IMR-90 (cell line): ENCODE data around the gene NLRX1.

Experiments used
- BHLHE40 ChIP-seq: fragments of 150-350 bp; IDR thresholded peaks from 2 replicates; pipeline ENCODE4 v1.6.1; 2016; ENCODE audit warnings: mild to moderate bottlenecking, low read depth, low read length
- FOS ChIP-seq: fragments of 150-350 bp; IDR thresholded peaks from 2 replicates; pipeline ENCODE4 v1.6.1; 2016; ENCODE audit warnings: low read depth, low read length
- MAFK ChIP-seq: IDR thresholded peaks from 2 replicates; pipeline ENCODE4 v1.6.1; 2012; ENCODE audit warnings: low read depth, low read length, improper control_type of control experiment
- MAZ ChIP-seq: IDR thresholded peaks from 2 replicates; pipeline ENCODE4 v1.6.1; 2012; ENCODE audit warnings: low read depth, mild to moderate bottlenecking, low read length, improper control_type of control experiment, moderate library complexity, borderline replicate concordance
- NFE2L2 ChIP-seq: fragments of 150-350 bp; IDR thresholded peaks from 2 replicates; pipeline ENCODE4 v1.6.1; 2016; ENCODE audit warnings: low read depth, mild to moderate bottlenecking, low read length
- POLR2A ChIP-seq: IDR thresholded peaks from 2 replicates; pipeline ENCODE4 v1.6.1; 2012; ENCODE audit warnings: mild to moderate bottlenecking, low read depth, low read length
- RAD21 ChIP-seq: IDR thresholded peaks from 2 replicates; pipeline ENCODE4 v1.6.1; 2012; ENCODE audit warnings: low read length, improper control_type of control experiment
- RFX5 ChIP-seq: IDR thresholded peaks from 2 replicates; pipeline ENCODE4 v1.8.0; 2012; ENCODE audit warnings: low read depth, mild to moderate bottlenecking, low read length, moderate library complexity
- SMC3 ChIP-seq: fragments of 150-350 bp; IDR thresholded peaks from 2 replicates; pipeline ENCODE4 v1.6.1; 2016; ENCODE audit warnings: low read depth, mild to moderate bottlenecking, antibody characterized with exemption, low read length, moderate library complexity
- TF ChIP-seq, protein P1 (sequence below): conservative IDR thresholded peaks from 2 replicates; pipeline ENCODE4 v1.5.1; 2012; ENCODE audit warnings: mild to moderate bottlenecking, low read depth, low read length, improper control_type of control experiment

GRCh38 chr11:119193001-119193400, 24.5 kb downstream of the NLRX1 start:
- TF ChIP-seq POLR2A = no peak
- TF ChIP-seq, protein P1, sequence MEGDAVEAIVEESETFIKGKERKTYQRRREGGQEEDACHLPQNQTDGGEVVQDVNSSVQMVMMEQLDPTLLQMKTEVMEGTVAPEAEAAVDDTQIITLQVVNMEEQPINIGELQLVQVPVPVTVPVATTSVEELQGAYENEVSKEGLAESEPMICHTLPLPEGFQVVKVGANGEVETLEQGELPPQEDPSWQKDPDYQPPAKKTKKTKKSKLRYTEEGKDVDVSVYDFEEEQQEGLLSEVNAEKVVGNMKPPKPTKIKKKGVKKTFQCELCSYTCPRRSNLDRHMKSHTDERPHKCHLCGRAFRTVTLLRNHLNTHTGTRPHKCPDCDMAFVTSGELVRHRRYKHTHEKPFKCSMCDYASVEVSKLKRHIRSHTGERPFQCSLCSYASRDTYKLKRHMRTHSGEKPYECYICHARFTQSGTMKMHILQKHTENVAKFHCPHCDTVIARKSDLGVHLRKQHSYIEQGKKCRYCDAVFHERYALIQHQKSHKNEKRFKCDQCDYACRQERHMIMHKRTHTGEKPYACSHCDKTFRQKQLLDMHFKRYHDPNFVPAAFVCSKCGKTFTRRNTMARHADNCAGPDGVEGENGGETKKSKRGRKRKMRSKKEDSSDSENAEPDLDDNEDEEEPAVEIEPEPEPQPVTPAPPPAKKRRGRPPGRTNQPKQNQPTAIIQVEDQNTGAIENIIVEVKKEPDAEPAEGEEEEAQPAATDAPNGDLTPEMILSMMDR = no peak
- no peak for TF ChIP-seq NFE2L2
- TF ChIP-seq SMC3 = no peak
- no peak for TF ChIP-seq RAD21
- TF ChIP-seq BHLHE40 = no peak
- TF ChIP-seq RFX5 = no peak
- no peak for TF ChIP-seq MAFK
- no peak for TF ChIP-seq FOS
- no peak for TF ChIP-seq MAZ
